WTC11 (cell line): ENCODE results near the gene ALK. TPM values are rescaled to one million over a fixed set of nuclear protein-coding genes. Genes with fewer than 3 reads are reported as not detected.

Experiments used
- ATAC-seq: fragments of 200-7000 bp; cut with Tn5 transposase; 2 replicates; pipeline ENCODE4 v1.10.0; 2021; ENCODE audit warnings: mild to moderate bottlenecking, moderate library complexity
- CTCF ChIA-PET: fragments of 300-600 bp; sonication (Branson Sonifier 250); formaldehyde crosslinking; loops from one replicate; lab custom pipeline; 2021; ENCODE audit warnings: antibody characterized with exemption; lab: Charles Lee
- POLR2A ChIA-PET: fragments of 350-600 bp; sonication (Branson Sonifier 250); formaldehyde crosslinking; loops from one replicate; lab custom pipeline; 2021; ENCODE audit warnings: antibody characterized with exemption; lab: Charles Lee
- DNase-seq: peaks from one replicate; pipeline ENCODE4 v3.0.0; 2021; ENCODE audit warnings: low spot score
- H3K27ac Mint-ChIP-seq: 2 replicates; pipeline ENCODE4 v1.8.0; 2021; ENCODE audit warnings: mixed read lengths
- H3K27me3 Mint-ChIP-seq: 2 replicates; pipeline ENCODE4 v1.8.0; 2021; ENCODE audit warnings: low read depth, mild to moderate bottlenecking, moderate library complexity, mixed read lengths
- H3K36me3 Mint-ChIP-seq: 2 replicates; pipeline ENCODE4 v1.8.0; 2021; ENCODE audit warnings: mixed read lengths
- H3K4me1 Mint-ChIP-seq: 2 replicates; pipeline ENCODE4 v1.8.0; 2022; ENCODE audit warnings: mixed read lengths
- H3K4me3 Mint-ChIP-seq: 2 replicates; pipeline ENCODE4 v1.8.0; 2021; ENCODE audit warnings: mild to moderate bottlenecking, moderate library complexity, mixed read lengths
- H3K9me3 Mint-ChIP-seq: 2 replicates; pipeline ENCODE4 v1.8.0; 2021; ENCODE audit warnings: mixed read lengths
- ATF1 ChIP-seq: sonication (generic); formaldehyde crosslinking; IDR thresholded peaks from 2 replicates; pipeline ENCODE4 v1.8.1; 2023; ENCODE audit warnings: mild to moderate bottlenecking, moderate library complexity, missing genetic modification reagents
- E2F5 ChIP-seq: sonication (generic); formaldehyde crosslinking; IDR thresholded peaks from 2 replicates; pipeline ENCODE4 v1.8.1; 2022; ENCODE audit warnings: mild to moderate bottlenecking, moderate library complexity, missing genetic modification reagents
- ERG ChIP-seq: fragments of 250-450 bp; sonication (Bioruptor Pico); IDR thresholded peaks from 2 replicates; pipeline ENCODE4 v1.8.0; 2021; ENCODE audit warnings: mild to moderate bottlenecking
- GRHL2 ChIP-seq: fragments of 250-450 bp; sonication (Bioruptor Pico); IDR thresholded peaks from 2 replicates; pipeline ENCODE4 v1.8.0; 2022; ENCODE audit warnings: mild to moderate bottlenecking, moderate library complexity; ENCODE audit not compliant: insufficient replicate concordance, severe bottlenecking
- HMGA2 ChIP-seq: fragments of 250-450 bp; sonication (Bioruptor Pico); IDR thresholded peaks from 2 replicates; pipeline ENCODE4 v1.4.0; 2021; ENCODE audit warnings: mild to moderate bottlenecking, moderate library complexity
- JUN ChIP-seq: sonication (generic); formaldehyde crosslinking; IDR thresholded peaks from 2 replicates; pipeline ENCODE4 v1.8.0; 2023; ENCODE audit warnings: mild to moderate bottlenecking, missing genetic modification reagents
- KAT7 ChIP-seq: sonication (generic); formaldehyde crosslinking; IDR thresholded peaks from 2 replicates; pipeline ENCODE4 v1.8.1; 2023; ENCODE audit warnings: missing genetic modification reagents, mild to moderate bottlenecking, borderline replicate concordance
- MXD4 ChIP-seq: fragments of 250-450 bp; sonication (Bioruptor Pico); IDR thresholded peaks from 2 replicates; pipeline ENCODE4 v1.8.0; 2021; ENCODE audit warnings: mild to moderate bottlenecking, moderate library complexity, borderline replicate concordance
- NR3C1 ChIP-seq: sonication (generic); formaldehyde crosslinking; conservative IDR thresholded peaks from 2 replicates; pipeline ENCODE4 v1.8.1; 2023; ENCODE audit warnings: low read depth, mild to moderate bottlenecking, missing genetic modification reagents
- OVOL2 ChIP-seq: fragments of 250-450 bp; sonication (Bioruptor Pico); IDR thresholded peaks from 2 replicates; pipeline ENCODE4 v1.9.0; 2021; ENCODE audit warnings: mild to moderate bottlenecking, borderline replicate concordance
- PREB ChIP-seq: sonication (generic); formaldehyde crosslinking; IDR thresholded peaks from 2 replicates; pipeline ENCODE4 v1.8.1; 2022; ENCODE audit warnings: mild to moderate bottlenecking, missing genetic modification reagents, moderate library complexity, borderline replicate concordance
- STAT6 ChIP-seq: sonication (generic); formaldehyde crosslinking; conservative IDR thresholded peaks from 2 replicates; pipeline ENCODE4 v1.8.1; 2023; ENCODE audit warnings: mild to moderate bottlenecking, low read depth, missing genetic modification reagents, moderate library complexity
- TCF7 ChIP-seq: sonication (generic); formaldehyde crosslinking; IDR thresholded peaks from 2 replicates; pipeline ENCODE4 v1.8.0; 2022; ENCODE audit warnings: mild to moderate bottlenecking, low read depth, missing genetic modification reagents, moderate library complexity
- TEAD1 ChIP-seq: sonication (generic); formaldehyde crosslinking; IDR thresholded peaks from 2 replicates; pipeline ENCODE4 v1.8.0; 2022; ENCODE audit warnings: mild to moderate bottlenecking, missing genetic modification reagents
- TP53 ChIP-seq: sonication (generic); formaldehyde crosslinking; IDR thresholded peaks from 2 replicates; pipeline ENCODE4 v1.8.1; 2023; ENCODE audit warnings: mild to moderate bottlenecking, missing genetic modification reagents
- ZNF138 ChIP-seq: sonication (generic); formaldehyde crosslinking; conservative IDR thresholded peaks from 2 replicates; pipeline ENCODE4 v1.8.1; 2022; ENCODE audit warnings: mild to moderate bottlenecking, moderate library complexity, missing genetic modification reagents
- ZNF263 ChIP-seq: sonication (generic); formaldehyde crosslinking; IDR thresholded peaks from 2 replicates; pipeline ENCODE4 v1.8.1; 2022; ENCODE audit warnings: low read depth, mild to moderate bottlenecking, moderate library complexity, missing genetic modification reagents
- ZNF423 ChIP-seq: fragments of 250-450 bp; sonication (Bioruptor Pico); IDR thresholded peaks from 2 replicates; pipeline ENCODE4 v2.1.2; 2022; ENCODE audit warnings: mild to moderate bottlenecking, moderate library complexity
- ZNF671 ChIP-seq: fragments of 250-450 bp; sonication (Bioruptor Pico); IDR thresholded peaks from 2 replicates; pipeline ENCODE4 v1.8.0; 2021; ENCODE audit warnings: mild to moderate bottlenecking
- total RNA-seq: library from RNA; stranded (reverse); gene quantifications from 3 replicates; pipeline ENCODE4 v1.2.3, GENCODE V29; 2021
- TF ChIP-seq, protein P1 (sequence below): sonication (generic); formaldehyde crosslinking; IDR thresholded peaks from 2 replicates; pipeline ENCODE4 v1.8.1; 2023; ENCODE audit warnings: mild to moderate bottlenecking, missing genetic modification reagents, borderline replicate concordance
- TF ChIP-seq, protein P2 (sequence below): sonication (generic); formaldehyde crosslinking; IDR thresholded peaks from 2 replicates; pipeline ENCODE4 v1.8.1; 2022; ENCODE audit warnings: low read depth, missing genetic modification reagents, borderline replicate concordance

The ALK gene
- total RNA-seq, 1 experiment from 2014 or later: not detected

- TF ChIP-seq PREB (CRISPR knock-in tag) (no peak), GRHL2 (CRISPR knock-in tag) (no peak), ERG (CRISPR knock-in tag) (no peak), ATF1 (CRISPR knock-in tag) (no peak), ZNF138 (CRISPR knock-in tag) (no peak), ZNF671 (CRISPR knock-in tag) (no peak)
- TF ChIP-seq, all 79 proteins: peak for 0
These were observed 45.0 kb downstream of the ALK start (continued) for GRCh38 chr2:29876374-29876773.

- Mint-ChIP-seq H3K27me3 (no peaks in the 10 kb centered on the region), H3K36me3 (no peaks in the 10 kb centered on the region), H3K4me1 (no peaks in the 10 kb centered on the region), H3K9me3 (peaks cover 16% of the 10 kb centered on the region), H3K4me3 (no peak overlapping the region), H3K27ac (no peak overlapping the region)
- POLR2A ChIA-PET: no interaction called here
- CTCF ChIA-PET: no interaction called here
- DNase-seq: no peak
- no peak for ATAC-seq
- TF ChIP-seq, protein P1, sequence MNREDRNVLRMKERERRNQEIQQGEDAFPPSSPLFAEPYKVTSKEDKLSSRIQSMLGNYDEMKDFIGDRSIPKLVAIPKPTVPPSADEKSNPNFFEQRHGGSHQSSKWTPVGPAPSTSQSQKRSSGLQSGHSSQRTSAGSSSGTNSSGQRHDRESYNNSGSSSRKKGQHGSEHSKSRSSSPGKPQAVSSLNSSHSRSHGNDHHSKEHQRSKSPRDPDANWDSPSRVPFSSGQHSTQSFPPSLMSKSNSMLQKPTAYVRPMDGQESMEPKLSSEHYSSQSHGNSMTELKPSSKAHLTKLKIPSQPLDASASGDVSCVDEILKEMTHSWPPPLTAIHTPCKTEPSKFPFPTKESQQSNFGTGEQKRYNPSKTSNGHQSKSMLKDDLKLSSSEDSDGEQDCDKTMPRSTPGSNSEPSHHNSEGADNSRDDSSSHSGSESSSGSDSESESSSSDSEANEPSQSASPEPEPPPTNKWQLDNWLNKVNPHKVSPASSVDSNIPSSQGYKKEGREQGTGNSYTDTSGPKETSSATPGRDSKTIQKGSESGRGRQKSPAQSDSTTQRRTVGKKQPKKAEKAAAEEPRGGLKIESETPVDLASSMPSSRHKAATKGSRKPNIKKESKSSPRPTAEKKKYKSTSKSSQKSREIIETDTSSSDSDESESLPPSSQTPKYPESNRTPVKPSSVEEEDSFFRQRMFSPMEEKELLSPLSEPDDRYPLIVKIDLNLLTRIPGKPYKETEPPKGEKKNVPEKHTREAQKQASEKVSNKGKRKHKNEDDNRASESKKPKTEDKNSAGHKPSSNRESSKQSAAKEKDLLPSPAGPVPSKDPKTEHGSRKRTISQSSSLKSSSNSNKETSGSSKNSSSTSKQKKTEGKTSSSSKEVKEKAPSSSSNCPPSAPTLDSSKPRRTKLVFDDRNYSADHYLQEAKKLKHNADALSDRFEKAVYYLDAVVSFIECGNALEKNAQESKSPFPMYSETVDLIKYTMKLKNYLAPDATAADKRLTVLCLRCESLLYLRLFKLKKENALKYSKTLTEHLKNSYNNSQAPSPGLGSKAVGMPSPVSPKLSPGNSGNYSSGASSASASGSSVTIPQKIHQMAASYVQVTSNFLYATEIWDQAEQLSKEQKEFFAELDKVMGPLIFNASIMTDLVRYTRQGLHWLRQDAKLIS (CRISPR knock-in tag): no peak
- no peak for TF ChIP-seq OVOL2 (CRISPR knock-in tag)
- no peak for TF ChIP-seq TP53 (CRISPR knock-in tag)
- TF ChIP-seq NR3C1 (CRISPR knock-in tag): no peak
- TF ChIP-seq ERG (CRISPR knock-in tag): no peak
- no peak for TF ChIP-seq ZNF263
- TF ChIP-seq KAT7 (CRISPR knock-in tag): no peak
- no peak for TF ChIP-seq GRHL2 (CRISPR knock-in tag)
- no peak for TF ChIP-seq MXD4 (CRISPR knock-in tag)
- TF ChIP-seq TEAD1 (CRISPR knock-in tag): no peak
- TF ChIP-seq JUN (CRISPR knock-in tag): no peak
- TF ChIP-seq, protein P2, sequence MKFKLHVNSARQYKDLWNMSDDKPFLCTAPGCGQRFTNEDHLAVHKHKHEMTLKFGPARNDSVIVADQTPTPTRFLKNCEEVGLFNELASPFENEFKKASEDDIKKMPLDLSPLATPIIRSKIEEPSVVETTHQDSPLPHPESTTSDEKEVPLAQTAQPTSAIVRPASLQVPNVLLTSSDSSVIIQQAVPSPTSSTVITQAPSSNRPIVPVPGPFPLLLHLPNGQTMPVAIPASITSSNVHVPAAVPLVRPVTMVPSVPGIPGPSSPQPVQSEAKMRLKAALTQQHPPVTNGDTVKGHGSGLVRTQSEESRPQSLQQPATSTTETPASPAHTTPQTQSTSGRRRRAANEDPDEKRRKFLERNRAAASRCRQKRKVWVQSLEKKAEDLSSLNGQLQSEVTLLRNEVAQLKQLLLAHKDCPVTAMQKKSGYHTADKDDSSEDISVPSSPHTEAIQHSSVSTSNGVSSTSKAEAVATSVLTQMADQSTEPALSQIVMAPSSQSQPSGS (CRISPR knock-in tag): no peak
- no peak for TF ChIP-seq E2F5 (CRISPR knock-in tag)
- no peak for TF ChIP-seq HMGA2 (CRISPR knock-in tag)
- no peak for TF ChIP-seq STAT6 (CRISPR knock-in tag)
- TF ChIP-seq ZNF671 (CRISPR knock-in tag): no peak
- no peak for TF ChIP-seq ZNF423 (CRISPR knock-in tag)
- TF ChIP-seq TCF7 (CRISPR knock-in tag): no peak
These were observed 46.6 kb downstream of the ALK start for GRCh38 chr2:29874745-29875144.
